Natural killer cell (primary cell): Measurements from ENCODE around the gene ERO1A. TPM values are rescaled to one million over a fixed set of nuclear protein-coding genes. Genes with fewer than 3 reads are reported as not detected.

Experiments
- ATAC-seq, 3 donors: fragments of 150-1000 bp in 2 of 3; fragments of 200-7000 bp in 1 of 3; cut with Tn5 transposase; 1 replicate in 1 of 3; 2 replicates in 2 of 3; pipeline ENCODE4 v1.10.0; 2021; ENCODE audit warnings: mild to moderate bottlenecking in 2 of 3, moderate library complexity in 2 of 3
- DNase-seq, 2 donors: peaks; one replicate each; pipeline versions ENCODE4 v3.0.0 to v3.0.0-alpha.2; 2013 to 2021; ENCODE audit warnings: mixed read lengths in 1 of 2
- H3K27ac ChIP-seq: one replicate; pipeline ENCODE4 v1.5.1; 2013; ENCODE audit warnings: mild to moderate bottlenecking, low read length
- H3K27me3 ChIP-seq: one replicate; pipeline ENCODE4 v1.6.1; 2013; ENCODE audit warnings: low read length; ENCODE audit not compliant: control insufficient read depth, insufficient read depth
- H3K36me3 ChIP-seq: one replicate; pipeline ENCODE4 v1.6.1; 2013; ENCODE audit warnings: low read length; ENCODE audit not compliant: control insufficient read depth, insufficient read depth
- H3K4me1 ChIP-seq: one replicate; pipeline ENCODE4 v1.6.1; 2013; ENCODE audit warnings: low read length; ENCODE audit not compliant: control insufficient read depth, insufficient read depth
- H3K4me3 ChIP-seq: one replicate; pipeline ENCODE4 v1.5.1; 2013; ENCODE audit warnings: low read length
- H3K9me3 ChIP-seq: one replicate; pipeline ENCODE4 v1.6.1; 2013; ENCODE audit warnings: low read length; ENCODE audit not compliant: control insufficient read depth, insufficient read depth
- H3K27ac Mint-ChIP-seq, 2 donors: one replicate each; pipeline ENCODE4 v1.8.0; 2022; ENCODE audit warnings: mild to moderate bottlenecking in 2 of 2, mixed read lengths in 2 of 2, moderate library complexity in 1 of 2
- H3K27me3 Mint-ChIP-seq, 2 donors: one replicate each; pipeline ENCODE4 v1.8.0; 2022; ENCODE audit warnings: low read depth in 2 of 2, mixed read lengths in 2 of 2
- H3K36me3 Mint-ChIP-seq: one replicate; pipeline ENCODE4 v1.8.0; 2022; ENCODE audit warnings: mixed read lengths
- H3K4me1 Mint-ChIP-seq, 2 donors: one replicate each; pipeline ENCODE4 v1.8.0; 2022; ENCODE audit warnings: mixed read lengths in 2 of 2
- H3K4me3 Mint-ChIP-seq: one replicate; pipeline ENCODE4 v1.8.0; 2022; ENCODE audit warnings: mild to moderate bottlenecking, moderate library complexity, mixed read lengths
- H3K9me3 Mint-ChIP-seq, 2 donors: one replicate each; pipeline ENCODE4 v1.8.0; 2022; ENCODE audit warnings: mixed read lengths in 2 of 2
- WGBS: methylation state at CpG from one replicate; pipeline ENCODE4 v1.1.7; 2013; ENCODE audit warnings: missing lambda C conversion rate; ENCODE audit not compliant: insufficient coverage; 5-methylcytosine and 5-hydroxymethylcytosine counted together
- intact Hi-C: fragments of 100-400 bp; cut with micrococcal nuclease; formaldehyde crosslinking; loops from one replicate; pipeline ENCODE4 v1.14.2; 2022
- total RNA-seq, 4 donors: library from RNA; stranded (reverse); fragments of 120-200 nt in 1 of 4; gene quantifications; one replicate each; pipeline versions ENCODE4 v1.2.3 to v1.2.4, GENCODE V29; 2013 to 2022
- TF ChIP-seq, protein P1 (sequence below): fragments of 200-600 bp; IDR thresholded peaks from one replicate; pipeline ENCODE4 v1.8.0; 2022; ENCODE audit warnings: antibody characterized with exemption

Gene ERO1A
- total RNA-seq, 3 donors from 2014 or later (not counting 1 experiment from before 2014, with no cell fraction given) = 35.4 to 47.7 (median 42.5) TPM

DNA sequence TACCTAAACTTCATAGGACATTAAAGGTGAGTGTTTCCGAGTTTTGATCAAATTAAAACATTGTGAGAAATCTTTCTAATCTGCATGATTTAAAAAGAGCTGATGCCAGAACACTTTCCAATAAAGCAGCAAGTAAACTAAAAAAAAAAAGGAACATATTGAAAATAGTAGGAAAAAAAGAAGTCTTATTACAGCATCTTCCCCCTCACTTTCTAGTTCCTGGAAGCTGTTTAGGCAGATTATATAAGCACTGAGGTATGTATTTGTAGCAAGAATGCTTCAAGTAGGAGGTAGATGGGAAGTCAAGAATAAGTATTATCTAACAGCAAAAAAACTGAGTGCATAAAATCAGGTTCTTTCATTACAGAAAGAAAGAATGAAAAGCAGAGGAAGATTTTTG, 45.8 kb downstream of the ERO1A start:
- no peak for ATAC-seq
- intact Hi-C loops = no loop called here
- no peak overlapping the region for H3K4me3 ChIP-seq
- no peak overlapping the region for H3K27ac ChIP-seq
- Mint-ChIP-seq H3K4me3 (no peak overlapping the region), H3K27ac (no peak overlapping the region), H3K27me3 (no peaks in the 10 kb centered on the region), H3K4me1 (no peaks in the 10 kb centered on the region), H3K36me3 (peaks cover 9% of the 10 kb centered on the region), H3K9me3 (no peaks in the 10 kb centered on the region)
- TF ChIP-seq, protein P1, sequence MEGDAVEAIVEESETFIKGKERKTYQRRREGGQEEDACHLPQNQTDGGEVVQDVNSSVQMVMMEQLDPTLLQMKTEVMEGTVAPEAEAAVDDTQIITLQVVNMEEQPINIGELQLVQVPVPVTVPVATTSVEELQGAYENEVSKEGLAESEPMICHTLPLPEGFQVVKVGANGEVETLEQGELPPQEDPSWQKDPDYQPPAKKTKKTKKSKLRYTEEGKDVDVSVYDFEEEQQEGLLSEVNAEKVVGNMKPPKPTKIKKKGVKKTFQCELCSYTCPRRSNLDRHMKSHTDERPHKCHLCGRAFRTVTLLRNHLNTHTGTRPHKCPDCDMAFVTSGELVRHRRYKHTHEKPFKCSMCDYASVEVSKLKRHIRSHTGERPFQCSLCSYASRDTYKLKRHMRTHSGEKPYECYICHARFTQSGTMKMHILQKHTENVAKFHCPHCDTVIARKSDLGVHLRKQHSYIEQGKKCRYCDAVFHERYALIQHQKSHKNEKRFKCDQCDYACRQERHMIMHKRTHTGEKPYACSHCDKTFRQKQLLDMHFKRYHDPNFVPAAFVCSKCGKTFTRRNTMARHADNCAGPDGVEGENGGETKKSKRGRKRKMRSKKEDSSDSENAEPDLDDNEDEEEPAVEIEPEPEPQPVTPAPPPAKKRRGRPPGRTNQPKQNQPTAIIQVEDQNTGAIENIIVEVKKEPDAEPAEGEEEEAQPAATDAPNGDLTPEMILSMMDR = no peak
- no peaks in the 10 kb centered on the region for H3K4me1 ChIP-seq
- no peaks in the 10 kb centered on the region for H3K9me3 ChIP-seq
- DNase-seq = no peak
- H3K36me3 ChIP-seq = peaks cover 55% of the 10 kb centered on the region
- no CpG with 5 or more reads among the region's 1 CpG for WGBS
- no peaks in the 10 kb centered on the region for H3K27me3 ChIP-seq

DNA sequence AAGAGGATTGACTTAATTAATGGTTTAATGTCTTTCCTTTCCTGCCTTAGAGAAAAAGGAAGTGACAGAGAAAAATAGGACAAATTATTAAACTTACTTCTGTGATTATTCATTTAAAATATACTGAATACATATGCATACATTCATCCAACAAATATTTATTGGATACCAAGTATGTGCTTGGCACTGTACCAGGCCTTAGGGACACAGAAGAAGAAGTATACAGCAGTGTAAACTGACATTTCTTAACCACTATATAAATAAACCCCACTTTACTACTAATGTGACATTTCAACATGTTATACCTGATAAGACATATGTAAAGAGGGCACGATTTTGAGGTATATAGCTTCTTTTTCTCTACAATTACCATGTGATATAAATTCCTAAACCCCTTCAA, 53.6 kb downstream of the ERO1A start:
- H3K4me1 Mint-ChIP-seq = no peaks in the 10 kb centered on the region

DNA sequence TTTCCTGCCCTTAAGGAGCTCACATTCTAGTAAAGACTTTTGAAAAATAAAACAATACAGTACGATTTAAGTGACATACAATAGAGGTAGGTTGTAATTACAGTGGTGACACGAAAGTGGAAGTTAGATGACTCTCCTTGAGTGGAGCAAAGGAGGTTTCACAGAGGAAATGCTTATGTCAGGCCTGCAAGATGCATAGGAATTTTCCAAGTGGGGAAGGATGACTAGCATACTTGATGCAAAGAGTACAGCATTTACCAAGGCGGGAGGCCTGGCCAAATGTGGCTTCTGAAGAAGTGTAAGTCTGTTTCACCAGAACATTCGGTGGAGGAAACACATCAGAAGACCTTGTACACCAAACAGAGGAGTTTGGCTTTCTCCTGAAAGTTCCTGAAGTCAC, 55.2 kb downstream of the ERO1A start:
- Mint-ChIP-seq H3K27me3 (no peaks in the 10 kb centered on the region), H3K9me3 (no peaks in the 10 kb centered on the region), H3K4me3 (no peak overlapping the region), H3K4me1 (no peaks in the 10 kb centered on the region), H3K36me3 (peaks cover 14% of the 10 kb centered on the region), H3K27ac (no peak overlapping the region)
- Histone ChIP-seq H3K36me3 (peaks cover 16% of the 10 kb centered on the region), H3K4me1 (no peaks in the 10 kb centered on the region), H3K27me3 (no peaks in the 10 kb centered on the region), H3K4me3 (no peak overlapping the region), H3K27ac (no peak overlapping the region), H3K9me3 (no peaks in the 10 kb centered on the region)
- ATAC-seq = no peak
- 91% methylated on average over 4 of the region's 4 CpGs for WGBS
- TF ChIP-seq, protein P1 = no peak
- DNase-seq = no peak
- intact Hi-C loops = no loop called here

More for the DNA sequence above, 53.6 kb downstream of the ERO1A start:
- Histone ChIP-seq H3K36me3 (peaks cover 26% of the 10 kb centered on the region), H3K27me3 (no peaks in the 10 kb centered on the region), H3K9me3 (no peaks in the 10 kb centered on the region), H3K4me1 (no peaks in the 10 kb centered on the region), H3K4me3 (no peak overlapping the region), H3K27ac (no peak overlapping the region)
- no peaks in the 10 kb centered on the region for H3K9me3 Mint-ChIP-seq
- H3K27ac Mint-ChIP-seq = no peak overlapping the region
- H3K36me3 Mint-ChIP-seq = peaks cover 22% of the 10 kb centered on the region
- intact Hi-C loops = no loop called here
- WGBS = no CpG with 5 or more reads among the region's 1 CpG
- ATAC-seq (no peak), DNase-seq (no peak)
- TF ChIP-seq, protein P1 = no peak
- no peak overlapping the region for H3K4me3 Mint-ChIP-seq
- H3K27me3 Mint-ChIP-seq = no peaks in the 10 kb centered on the region

DNA sequence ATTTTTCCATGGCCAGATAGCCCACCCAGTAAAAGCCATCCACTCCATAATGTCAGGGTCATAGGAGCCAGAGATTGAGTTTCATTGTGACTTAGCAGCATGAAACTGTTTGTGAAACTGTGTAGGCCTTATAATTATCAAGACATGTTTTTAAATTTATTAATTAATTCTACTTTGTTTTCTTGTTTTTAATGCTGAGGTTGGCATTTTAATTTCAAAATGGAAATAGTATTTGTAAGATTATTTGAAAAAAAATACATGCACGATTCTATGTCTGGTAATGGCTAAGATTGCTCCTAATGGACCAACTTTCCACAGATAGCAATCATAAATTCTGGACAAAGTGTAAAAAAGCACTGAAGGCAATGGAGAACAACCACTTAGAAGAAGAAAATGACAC, 75.7 kb downstream of the ERO1A start:
- Histone ChIP-seq H3K27ac (no peak overlapping the region), H3K4me3 (no peak overlapping the region), H3K4me1 (no peaks in the 10 kb centered on the region), H3K9me3 (no peaks in the 10 kb centered on the region), H3K27me3 (no peaks in the 10 kb centered on the region), H3K36me3 (no peaks in the 10 kb centered on the region)
- DNase-seq (no peak), ATAC-seq (no peak)
- no peaks in the 10 kb centered on the region for H3K9me3 Mint-ChIP-seq
- H3K4me1 Mint-ChIP-seq = no peaks in the 10 kb centered on the region
- no peak overlapping the region for H3K4me3 Mint-ChIP-seq
- intact Hi-C loops = no loop called here
- WGBS = 100% methylated on average over 1 of the region's 1 CpG
- H3K27ac Mint-ChIP-seq = no peak overlapping the region
- TF ChIP-seq, protein P1 = no peak
- no peaks in the 10 kb centered on the region for H3K27me3 Mint-ChIP-seq
- H3K36me3 Mint-ChIP-seq = no peaks in the 10 kb centered on the region
